Activated CD8-positive, alpha-beta memory T cell treated with anti-CD3 and anti-CD28 coated beads, Interleukin-2, amount 10 ng/mL, durations not matched to agents 7 days and 5 days (primary cell): ENCODE measurements around the gene MOB1B. TPM values are rescaled to one million over a fixed set of nuclear protein-coding genes. Genes with fewer than 3 reads are reported as not detected.

ENCODE experiments used
- ATAC-seq: fragments of 150-1000 bp; cut with Tn5 transposase; one replicate; pipeline ENCODE4 v1.10.0; 2021; ENCODE audit warnings: moderate library complexity
- CTCF ChIA-PET: fragments of 350-600 bp; sonication (Branson Sonifier 250); formaldehyde crosslinking; loops from one replicate; lab custom pipeline; 2021; ENCODE audit warnings: antibody characterized with exemption; lab: Charles Lee
- DNase-seq: peaks from one replicate; pipeline ENCODE4 v3.0.0-alpha.2; 2020
- H3K27ac Mint-ChIP-seq: one replicate; pipeline ENCODE4 v1.8.0; 2021; ENCODE audit warnings: mild to moderate bottlenecking, mixed read lengths
- H3K27me3 Mint-ChIP-seq: one replicate; pipeline ENCODE4 v1.8.0; 2021; ENCODE audit warnings: mixed read lengths
- H3K36me3 Mint-ChIP-seq: one replicate; pipeline ENCODE4 v1.8.0; 2021; ENCODE audit warnings: mild to moderate bottlenecking, mixed read lengths
- H3K4me1 Mint-ChIP-seq: one replicate; pipeline ENCODE4 v1.8.0; 2021; ENCODE audit warnings: mixed read lengths
- H3K4me3 Mint-ChIP-seq: one replicate; pipeline ENCODE4 v1.8.0; 2021; ENCODE audit warnings: mild to moderate bottlenecking, moderate library complexity, mixed read lengths
- H3K9me3 Mint-ChIP-seq: one replicate; pipeline ENCODE4 v1.8.0; 2022; ENCODE audit warnings: low read depth, mixed read lengths
- total RNA-seq, 2 experiments: library from RNA; stranded (reverse); gene quantifications; one replicate each; pipeline ENCODE4 v1.2.3, GENCODE V29; 2021

MOB1B gene
- 10 to 100 TPM; 14.8 to 20.4 TPM for total RNA-seq

- H3K4me1 Mint-ChIP-seq, result peaks cover 22% of the 10 kb centered on the region
- H3K27ac Mint-ChIP-seq, result peak within 1 kb of the TSS; percentile 87
- H3K9me3 Mint-ChIP-seq, result no peaks in the 10 kb centered on the region
- CTCF ChIA-PET, result interaction anchor here (0.7 to 1.9 kb wide), 12 partner anchors 10 to 250 kb away, joined by 3 to 7 read pairs (median 4); no protein-coding TSS in a partner anchor
- peaks cover 12% of the 10 kb centered on the region for H3K36me3 Mint-ChIP-seq
- peak; percentile 93 for DNase-seq
- peak; percentile 97 for ATAC-seq
- H3K4me3 Mint-ChIP-seq, result peak within 1 kb of the TSS; percentile 96
- no peaks in the 10 kb centered on the region for H3K27me3 Mint-ChIP-seq
Measured at GRCh38 chr4:70901984-70902576, at the start of gene MOB1B. TSS of gene MOB1B (plus strand) at chr4:70902369. CDS start at chr4:70902537, 168 bp downstream.

- Mint-ChIP-seq H3K36me3 (peaks cover 1% of the 10 kb centered on the region), H3K27ac (no peak overlapping the region), H3K27me3 (no peaks in the 10 kb centered on the region), H3K4me3 (no peak overlapping the region), H3K4me1 (peaks cover 2% of the 10 kb centered on the region), H3K9me3 (no peaks in the 10 kb centered on the region)
- ATAC-seq, result no peak
- DNase-seq, result no peak
- CTCF ChIA-PET, result no interaction called here
Measured at GRCh38 chr4:70855464-70855863, 46.7 kb upstream of the MOB1B start.

GRCh38 chr4:70858454-70858853 lies 43.7 kb upstream of the MOB1B start:
- ATAC-seq (no peak), DNase-seq (no peak)
- Mint-ChIP-seq H3K27ac (no peak overlapping the region), H3K4me3 (no peak overlapping the region), H3K4me1 (peaks cover 11% of the 10 kb centered on the region), H3K27me3 (no peaks in the 10 kb centered on the region), H3K9me3 (no peaks in the 10 kb centered on the region), H3K36me3 (peaks cover 1% of the 10 kb centered on the region)
- CTCF ChIA-PET, result no interaction called here

GRCh38 chr4:70859066-70859465 lies 43.1 kb upstream of the MOB1B start:
- no peaks in the 10 kb centered on the region for H3K27me3 Mint-ChIP-seq

GRCh38 chr4:70863099-70863790 lies 38.9 kb upstream of the MOB1B start:
- DNase-seq, result no peak
- Mint-ChIP-seq H3K4me3 (no peak overlapping the region), H3K4me1 (peaks cover 12% of the 10 kb centered on the region), H3K27ac (peak overlapping the region; percentile 16), H3K9me3 (no peaks in the 10 kb centered on the region), H3K27me3 (no peaks in the 10 kb centered on the region), H3K36me3 (no peaks in the 10 kb centered on the region)
- CTCF ChIA-PET, result no interaction called here
- peak; percentile 20 for ATAC-seq

More at GRCh38 chr4:70859066-70859465, 43.1 kb upstream of the MOB1B start:
- DNase-seq (no peak), ATAC-seq (no peak)
- no peak overlapping the region for H3K4me3 Mint-ChIP-seq
- peaks cover 12% of the 10 kb centered on the region for H3K4me1 Mint-ChIP-seq
- H3K27ac Mint-ChIP-seq, result no peak overlapping the region
- CTCF ChIA-PET, result no interaction called here
- H3K9me3 Mint-ChIP-seq, result no peaks in the 10 kb centered on the region
- peaks cover 1% of the 10 kb centered on the region for H3K36me3 Mint-ChIP-seq

GRCh38 chr4:70868778-70869177 lies 33.4 kb upstream of the MOB1B start:
- Mint-ChIP-seq H3K4me1 (peaks cover under 1% of the 10 kb centered on the region), H3K36me3 (no peaks in the 10 kb centered on the region), H3K27me3 (peaks cover 3% of the 10 kb centered on the region), H3K9me3 (no peaks in the 10 kb centered on the region), H3K4me3 (no peak overlapping the region), H3K27ac (no peak overlapping the region)
- ATAC-seq (no peak), DNase-seq (no peak)
- CTCF ChIA-PET, result interaction anchor here (0.8 kb wide), 1 partner anchor 26 kb away, joined by 3 read pairs; no protein-coding TSS in a partner anchor

- H3K9me3 Mint-ChIP-seq, result no peaks in the 10 kb centered on the region
- DNase-seq (no peak), ATAC-seq (no peak)
- H3K27ac Mint-ChIP-seq, result no peak overlapping the region
- CTCF ChIA-PET, result no interaction called here
- peaks cover 5% of the 10 kb centered on the region for H3K27me3 Mint-ChIP-seq
- no peak overlapping the region for H3K4me3 Mint-ChIP-seq
- no peaks in the 10 kb centered on the region for H3K4me1 Mint-ChIP-seq
- H3K36me3 Mint-ChIP-seq, result no peaks in the 10 kb centered on the region
Measured at GRCh38 chr4:70873216-70873615, 29.0 kb upstream of the MOB1B start.

- no peak for DNase-seq
- CTCF ChIA-PET, result interaction anchor here (1.0 kb wide), 1 partner anchor 122 kb away, joined by 3 read pairs; no protein-coding TSS in a partner anchor
- peaks cover 2% of the 10 kb centered on the region for H3K27me3 Mint-ChIP-seq
- H3K4me1 Mint-ChIP-seq, result no peaks in the 10 kb centered on the region
- H3K27ac Mint-ChIP-seq, result no peak overlapping the region
- no peak overlapping the region for H3K4me3 Mint-ChIP-seq
- H3K36me3 Mint-ChIP-seq, result no peaks in the 10 kb centered on the region
- no peak for ATAC-seq
- no peaks in the 10 kb centered on the region for H3K9me3 Mint-ChIP-seq
Measured at GRCh38 chr4:70874268-70875156, 27.7 kb upstream of the MOB1B start.

- DNase-seq, result no peak
- CTCF ChIA-PET, result no interaction called here
- H3K27ac Mint-ChIP-seq, result no peak overlapping the region
- H3K36me3 Mint-ChIP-seq, result no peaks in the 10 kb centered on the region
- peaks cover 2% of the 10 kb centered on the region for H3K27me3 Mint-ChIP-seq
- H3K9me3 Mint-ChIP-seq, result no peaks in the 10 kb centered on the region
- H3K4me3 Mint-ChIP-seq, result no peak overlapping the region
- ATAC-seq, result no peak
- no peaks in the 10 kb centered on the region for H3K4me1 Mint-ChIP-seq
Measured at GRCh38 chr4:70877556-70877955, 24.6 kb upstream of the MOB1B start.

- no peaks in the 10 kb centered on the region for H3K9me3 Mint-ChIP-seq
- H3K4me1 Mint-ChIP-seq, result no peaks in the 10 kb centered on the region
- no peak overlapping the region for H3K4me3 Mint-ChIP-seq
- H3K27me3 Mint-ChIP-seq, result peaks cover 2% of the 10 kb centered on the region
- ATAC-seq (no peak), DNase-seq (no peak)
- no peaks in the 10 kb centered on the region for H3K36me3 Mint-ChIP-seq
- CTCF ChIA-PET, result no interaction called here
- H3K27ac Mint-ChIP-seq, result no peak overlapping the region
Measured at GRCh38 chr4:70880739-70881138, 21.4 kb upstream of the MOB1B start.

GRCh38 chr4:70885174-70885573 lies 17.0 kb upstream of the MOB1B start:
- H3K27me3 Mint-ChIP-seq, result no peaks in the 10 kb centered on the region
- CTCF ChIA-PET, result interaction anchor here (0.7 kb wide), 1 partner anchor 107 kb away, joined by 3 read pairs; no protein-coding TSS in a partner anchor
- H3K4me1 Mint-ChIP-seq, result no peaks in the 10 kb centered on the region
- H3K9me3 Mint-ChIP-seq, result no peaks in the 10 kb centered on the region
- H3K4me3 Mint-ChIP-seq, result no peak overlapping the region
- H3K27ac Mint-ChIP-seq, result no peak overlapping the region
- no peak for DNase-seq
- ATAC-seq, result no peak
- H3K36me3 Mint-ChIP-seq, result no peaks in the 10 kb centered on the region

GRCh38 chr4:70892086-70892769 lies 9.9 kb upstream of the MOB1B start:
- Mint-ChIP-seq H3K27me3 (no peaks in the 10 kb centered on the region), H3K27ac (no peak overlapping the region), H3K36me3 (no peaks in the 10 kb centered on the region), H3K4me1 (no peaks in the 10 kb centered on the region), H3K9me3 (no peaks in the 10 kb centered on the region), H3K4me3 (no peak overlapping the region)
- no peak for ATAC-seq
- CTCF ChIA-PET, result no interaction called here
- no peak for DNase-seq

GRCh38 chr4:70893790-70894189 lies 8.4 kb upstream of the MOB1B start:
- CTCF ChIA-PET, result no interaction called here
- ATAC-seq (no peak), DNase-seq (no peak)
- Mint-ChIP-seq H3K9me3 (no peaks in the 10 kb centered on the region), H3K4me1 (no peaks in the 10 kb centered on the region), H3K4me3 (no peak overlapping the region), H3K36me3 (no peaks in the 10 kb centered on the region), H3K27me3 (no peaks in the 10 kb centered on the region), H3K27ac (no peak overlapping the region)
